Hepatocyte (in vitro differentiated cells): ENCODE results near the gene THBS2. TPM values are rescaled to one million over a fixed set of nuclear protein-coding genes. Genes with fewer than 3 reads are reported as not detected.

Experiments used
- DNase-seq: peaks from one replicate; pipeline ENCODE4 v3.0.0-alpha.2; 2016; ENCODE audit warnings: low spot score
- H2AFZ ChIP-seq: fragments of 200-600 bp; sonication (generic); 2 replicates; pipeline ENCODE4 v1.6.0; 2016; ENCODE audit warnings: antibody characterized with exemption, mild to moderate bottlenecking
- H3K27ac ChIP-seq: fragments of 200-600 bp; sonication (generic); 2 replicates; pipeline ENCODE4 v1.5.1; 2016; ENCODE audit warnings: mild to moderate bottlenecking
- H3K27me3 ChIP-seq: fragments of 200-600 bp; sonication (generic); 2 replicates; pipeline ENCODE4 v1.6.1; 2016
- H3K36me3 ChIP-seq: fragments of 200-600 bp; sonication (generic); replicated peaks from 2 replicates; pipeline ENCODE4 v1.5.1; 2016; ENCODE audit warnings: low read depth; ENCODE audit not compliant: insufficient read depth
- H3K4me1 ChIP-seq: fragments of 200-600 bp; sonication (generic); 2 replicates; pipeline ENCODE4 v1.5.1; 2016; ENCODE audit warnings: mild to moderate bottlenecking, moderate library complexity; ENCODE audit not compliant: insufficient read depth
- H3K4me2 ChIP-seq: fragments of 200-600 bp; sonication (generic); 2 replicates; pipeline ENCODE4 v1.6.0; 2016
- H3K4me3 ChIP-seq: fragments of 200-600 bp; sonication (generic); 2 replicates; pipeline ENCODE4 v1.5.1; 2016; ENCODE audit warnings: mild to moderate bottlenecking
- H3K79me2 ChIP-seq: fragments of 200-600 bp; sonication (generic); 2 replicates; pipeline ENCODE4 v1.6.0; 2017; ENCODE audit warnings: mild to moderate bottlenecking
- H3K9me2 ChIP-seq: fragments of 200-600 bp; sonication (generic); replicated peaks from 2 replicates; pipeline ENCODE4 v1.6.0; 2017; ENCODE audit warnings: mild to moderate bottlenecking; ENCODE audit not compliant: insufficient read depth
- H3K9me3 ChIP-seq: fragments of 200-600 bp; sonication (generic); 2 replicates; pipeline ENCODE4 v1.5.1; 2016; ENCODE audit warnings: low read depth, mild to moderate bottlenecking
- H4K20me1 ChIP-seq: fragments of 200-600 bp; sonication (generic); 2 replicates; pipeline ENCODE4 v1.6.0; 2016; ENCODE audit warnings: mild to moderate bottlenecking; ENCODE audit not compliant: insufficient read depth, poor library complexity, severe bottlenecking
- EZH2 ChIP-seq: fragments of 200-600 bp; sonication (generic); IDR thresholded peaks from 2 replicates; pipeline ENCODE4 v1.6.1; 2016; ENCODE audit warnings: antibody characterized with exemption, mild to moderate bottlenecking, borderline replicate concordance
- EZH2phosphoT487 ChIP-seq: fragments of 200-600 bp; sonication (generic); IDR thresholded peaks from one replicate; pipeline ENCODE4 v1.6.1; 2018; ENCODE audit warnings: antibody characterized with exemption, mild to moderate bottlenecking, low read depth, moderate library complexity; ENCODE audit not compliant: unreplicated experiment, severe bottlenecking
- WGBS: methylation state at CpG from one replicate; pipeline ENCODE4 v1.1.6; 2016; ENCODE audit warnings: low lambda C conversion rate; ENCODE audit errors: missing lambda C conversion rate; 5-methylcytosine and 5-hydroxymethylcytosine counted together
- polyA plus RNA-seq: library from polyadenylated mRNA; unstranded; fragments of >200 nt; fragmentation: Nextera tagmentation; extraction: Ambion mirVana; gene quantifications from 2 replicates; pipeline ENCODE4 v1.2.1, GENCODE V29; 2016
- total RNA-seq: library from RNA; depleted of rRNA; stranded (reverse); fragments of >200 nt; gene quantifications from 2 replicates; pipeline ENCODE4 v1.2.3, GENCODE V29; 2014
- TF ChIP-seq, protein P1 (sequence below): fragments of 200-600 bp; sonication (generic); IDR thresholded peaks from 2 replicates; pipeline ENCODE4 v1.5.1; 2016; ENCODE audit warnings: antibody characterized with exemption, mild to moderate bottlenecking; ENCODE audit not compliant: poor library complexity

The THBS2 gene
- total and polyA plus RNA-seq, 2 experiments from 2014 or later = 3.9 to 5.5 TPM

DNA sequence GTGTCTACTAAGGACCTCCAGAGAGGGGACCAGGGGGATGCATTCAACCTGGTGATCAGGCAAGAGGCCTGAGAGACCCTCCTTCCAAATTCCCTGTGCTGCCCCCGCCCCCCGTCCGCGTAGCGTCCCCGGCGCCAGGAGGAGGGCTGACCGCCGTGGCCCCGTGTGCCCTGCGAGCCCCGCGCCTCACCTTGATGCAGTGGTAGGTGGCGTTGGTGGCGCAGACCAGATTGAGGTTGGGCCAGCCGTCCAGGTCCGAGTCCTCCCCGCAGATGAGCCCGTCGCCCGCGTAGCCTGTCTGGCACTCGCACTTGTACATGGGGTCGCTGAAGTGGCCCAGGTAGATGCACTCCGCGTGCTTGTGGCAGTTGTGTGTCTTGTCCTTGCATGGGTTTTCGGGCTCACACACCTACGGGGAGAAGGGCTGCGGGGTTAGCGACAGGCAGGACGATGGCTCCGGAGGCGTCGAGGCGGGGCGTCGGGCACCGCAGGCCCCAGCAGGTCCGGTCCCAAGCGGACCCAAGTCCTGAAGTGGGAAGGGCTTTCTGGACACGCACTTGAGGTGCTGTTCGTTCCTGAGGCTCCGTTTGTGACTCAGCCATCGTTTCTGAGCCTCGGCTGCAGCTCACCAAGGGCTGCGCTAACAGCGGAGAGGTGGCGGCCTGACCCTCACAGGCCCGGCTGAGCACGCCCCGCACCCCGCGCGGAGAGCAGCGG, 21.7 kb downstream of the THBS2 start:
- Histone ChIP-seq H3K27me3 (no peaks in the 10 kb centered on the region), H3K9me3 (no peaks in the 10 kb centered on the region), H3K4me1 (no peaks in the 10 kb centered on the region), H4K20me1 (no peaks in the 10 kb centered on the region), H2AFZ (no peak overlapping the region), H3K9me2 (no peaks in the 10 kb centered on the region), H3K79me2 (no peaks in the 10 kb centered on the region), H3K4me3 (no peak overlapping the region), H3K36me3 (no peaks in the 10 kb centered on the region), H3K4me2 (no peak overlapping the region), H3K27ac (no peak overlapping the region)
- DNase-seq = no peak
- no peak for TF ChIP-seq EZH2
- TF ChIP-seq, protein P1, sequence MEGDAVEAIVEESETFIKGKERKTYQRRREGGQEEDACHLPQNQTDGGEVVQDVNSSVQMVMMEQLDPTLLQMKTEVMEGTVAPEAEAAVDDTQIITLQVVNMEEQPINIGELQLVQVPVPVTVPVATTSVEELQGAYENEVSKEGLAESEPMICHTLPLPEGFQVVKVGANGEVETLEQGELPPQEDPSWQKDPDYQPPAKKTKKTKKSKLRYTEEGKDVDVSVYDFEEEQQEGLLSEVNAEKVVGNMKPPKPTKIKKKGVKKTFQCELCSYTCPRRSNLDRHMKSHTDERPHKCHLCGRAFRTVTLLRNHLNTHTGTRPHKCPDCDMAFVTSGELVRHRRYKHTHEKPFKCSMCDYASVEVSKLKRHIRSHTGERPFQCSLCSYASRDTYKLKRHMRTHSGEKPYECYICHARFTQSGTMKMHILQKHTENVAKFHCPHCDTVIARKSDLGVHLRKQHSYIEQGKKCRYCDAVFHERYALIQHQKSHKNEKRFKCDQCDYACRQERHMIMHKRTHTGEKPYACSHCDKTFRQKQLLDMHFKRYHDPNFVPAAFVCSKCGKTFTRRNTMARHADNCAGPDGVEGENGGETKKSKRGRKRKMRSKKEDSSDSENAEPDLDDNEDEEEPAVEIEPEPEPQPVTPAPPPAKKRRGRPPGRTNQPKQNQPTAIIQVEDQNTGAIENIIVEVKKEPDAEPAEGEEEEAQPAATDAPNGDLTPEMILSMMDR = no peak
- no peak for TF ChIP-seq EZH2phosphoT487
- 96% methylated on average over 43 of the region's 55 CpGs for WGBS

DNA sequence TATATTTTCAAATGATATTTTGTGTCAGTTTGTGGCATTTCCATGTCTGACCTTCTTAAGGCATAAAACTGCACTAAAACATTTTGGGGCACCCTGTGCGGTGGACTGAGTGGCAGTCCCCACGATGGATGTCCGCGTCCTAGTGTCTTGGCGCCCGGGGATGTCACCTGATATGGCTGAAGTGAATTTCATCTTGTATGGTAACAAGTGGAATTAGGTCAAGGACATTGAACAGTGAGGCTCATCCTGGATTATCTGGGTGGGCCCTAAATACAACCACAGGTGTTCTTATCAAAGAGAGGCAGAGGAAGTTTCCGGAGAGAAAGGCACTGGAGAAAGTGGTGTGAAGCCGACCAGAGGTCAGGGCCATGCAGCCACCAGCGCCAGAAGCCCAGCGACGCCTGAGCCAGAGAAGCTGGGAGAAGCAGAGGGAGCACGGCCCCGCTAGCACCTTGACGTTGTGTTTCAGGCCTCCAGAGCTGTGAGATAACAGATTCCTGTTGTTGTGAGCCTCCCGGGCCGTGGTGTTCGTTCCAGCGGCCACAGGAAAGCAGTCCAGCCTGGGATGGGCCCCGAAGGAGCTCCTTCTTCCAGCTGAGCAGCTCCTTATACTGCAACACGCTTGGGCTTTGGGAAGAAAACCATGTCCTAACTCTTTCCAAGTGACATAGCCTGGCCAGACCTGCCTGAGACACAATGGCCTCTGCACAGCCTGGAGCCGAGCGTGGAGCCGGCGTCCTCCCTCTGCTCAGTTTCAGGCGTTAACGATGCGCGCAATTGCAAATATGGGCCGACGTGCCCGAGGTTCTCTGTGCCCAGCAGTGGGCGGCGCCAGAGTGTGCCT, 22.5 kb downstream of the THBS2 start:
- Histone ChIP-seq H3K4me3 (no peak overlapping the region), H3K9me2 (no peaks in the 10 kb centered on the region), H3K4me2 (no peak overlapping the region), H4K20me1 (no peaks in the 10 kb centered on the region), H3K79me2 (no peaks in the 10 kb centered on the region), H3K9me3 (no peaks in the 10 kb centered on the region), H3K27ac (no peak overlapping the region), H2AFZ (no peak overlapping the region), H3K36me3 (no peaks in the 10 kb centered on the region), H3K27me3 (no peaks in the 10 kb centered on the region), H3K4me1 (no peaks in the 10 kb centered on the region)
- TF ChIP-seq EZH2 (no peak), EZH2phosphoT487 (no peak)
- TF ChIP-seq, protein P1 = no peak
- WGBS = 91% methylated on average over 33 of the region's 33 CpGs
- DNase-seq = no peak

DNA sequence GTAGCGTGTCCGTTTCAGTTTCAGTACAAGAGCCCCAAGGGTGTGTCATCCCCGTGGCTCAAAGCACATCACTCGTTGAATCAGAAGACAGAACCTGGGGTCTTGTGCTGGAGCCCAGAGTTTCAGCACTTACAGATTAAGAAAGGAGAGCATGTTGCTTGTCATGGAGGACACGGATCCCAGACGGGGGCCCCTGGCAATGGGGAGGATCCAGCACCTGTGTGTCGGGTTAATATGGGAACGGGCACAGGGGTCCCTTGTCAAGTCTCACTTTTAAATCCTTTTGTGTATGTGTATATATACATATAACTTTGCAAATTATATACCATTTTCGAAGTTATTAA, 23.4 kb downstream of the THBS2 start:
- Histone ChIP-seq H3K9me2 (no peaks in the 10 kb centered on the region), H2AFZ (no peak overlapping the region), H3K9me3 (no peaks in the 10 kb centered on the region), H3K4me1 (no peaks in the 10 kb centered on the region), H3K36me3 (no peaks in the 10 kb centered on the region), H3K4me3 (no peak overlapping the region), H3K27ac (no peak overlapping the region), H3K4me2 (no peak overlapping the region), H4K20me1 (no peaks in the 10 kb centered on the region), H3K27me3 (no peaks in the 10 kb centered on the region), H3K79me2 (no peaks in the 10 kb centered on the region)
- TF ChIP-seq, protein P1 = no peak
- TF ChIP-seq EZH2phosphoT487 = no peak
- no peak for TF ChIP-seq EZH2
- 87% methylated on average over 9 of the region's 9 CpGs for WGBS
- no peak for DNase-seq
